K562 (cell line): Measurements from ENCODE around the gene SLC2A13.

ENCODE experiments used
- ATF6 ChIP-seq: sonication (generic); formaldehyde crosslinking; IDR thresholded peaks from 2 replicates; pipeline ENCODE4 v1.4.0; 2020; ENCODE audit warnings: mild to moderate bottlenecking, missing genetic modification reagents
- CTCF ChIP-seq, 3 experiments: IDR thresholded peaks in 2 of 3; conservative IDR thresholded peaks in 1 of 3; 2 replicates each; pipeline ENCODE4 v1.5.1; 2011 to 2012; ENCODE audit warnings: low read length in 3 of 3, mild to moderate bottlenecking in 3 of 3, control low read depth in 2 of 3, improper control_type of control experiment in 1 of 3, inconsistent platforms in 1 of 3, low read depth in 1 of 3, mixed read lengths in 1 of 3, moderate library complexity in 1 of 3; ENCODE audit not compliant: insufficient read depth in 2 of 3
- EZH2 ChIP-seq: IDR thresholded peaks from 2 replicates; pipeline ENCODE4 v1.6.1; 2012; ENCODE audit warnings: low read depth, mild to moderate bottlenecking, inconsistent platforms, low read length, borderline replicate concordance
- POLR2A ChIP-seq: fragments of 450-650 bp; conservative IDR thresholded peaks from 2 replicates; pipeline ENCODE4 v1.6.1; 2016
- POLR2G ChIP-seq: fragments of 200-400 bp; formaldehyde crosslinking; IDR thresholded peaks from 2 replicates; pipeline ENCODE4 v1.6.1; 2017; ENCODE audit warnings: low read depth, mild to moderate bottlenecking, antibody characterized with exemption, low read length, moderate library complexity
- RAD21 ChIP-seq, 2 experiments: fragments of 250-450 bp in 1 of 2; fragments of 450-650 bp in 1 of 2; sonication (Bioruptor Pico) in 1 of 2; formaldehyde crosslinking in 1 of 2; IDR thresholded peaks in 1 of 2; conservative IDR thresholded peaks in 1 of 2; 2 replicates each; pipeline versions ENCODE4 v1.4.0 to v1.8.0; 2020 to 2022; ENCODE audit warnings: mild to moderate bottlenecking in 2 of 2, moderate library complexity in 1 of 2
- REST ChIP-seq, 2 experiments: fragments of 450-650 bp; formaldehyde crosslinking in 1 of 2; IDR thresholded peaks; 2 replicates each; pipeline versions ENCODE4 v1.4.0 to v1.6.1; 2014 to 2020; ENCODE audit warnings: mild to moderate bottlenecking in 2 of 2, borderline replicate concordance in 1 of 2, low read depth in 1 of 2
- SMARCB1 ChIP-seq: IDR thresholded peaks from 2 replicates; pipeline ENCODE4 v1.6.1; 2011; ENCODE audit warnings: improper control_type of control experiment, low read depth; ENCODE audit not compliant: insufficient read length
- SP1 ChIP-seq: sonication (generic); formaldehyde crosslinking; IDR thresholded peaks from 2 replicates; pipeline ENCODE4 v1.8.1; 2022; ENCODE audit warnings: mild to moderate bottlenecking, missing genetic modification reagents
- ZNF583 ChIP-seq: fragments of 250-450 bp; sonication (Bioruptor Pico); IDR thresholded peaks from 2 replicates; pipeline ENCODE4 v1.4.0; 2020

GRCh38 chr12:40044396-40044795 is 61.5 kb downstream of the SLC2A13 start:
- TF ChIP-seq CTCF (IDR thresholded peaks at IDR 0.05 in 2 of 3, conservative IDR thresholded peaks at IDR 0.05 in 1 of 3; ENCODE audit: insufficient read depth in 2 of 3, low read depth in 1 of 3, low read length in 3 of 3) (no peak), REST (IDR thresholded peaks at IDR 0.05; ENCODE audit: borderline replicate concordance) (no peak), REST (CRISPR knock-in tag; IDR thresholded peaks at IDR 0.05; ENCODE audit: low read depth) (no peak), EZH2 (no peak), ZNF583 (no peak), POLR2A (no peak), ATF6 (CRISPR knock-in tag) (no peak), SP1 (CRISPR knock-in tag) (no peak), SMARCB1 (no peak), RAD21 (CRISPR knock-in tag; conservative IDR thresholded peaks at IDR 0.05 in 1 of 2, IDR thresholded peaks at IDR 0.05 in 1 of 2) (no peak), POLR2G (no peak)
